ENCODE results near the gene ADH6. TPM values are rescaled to one million over a fixed set of nuclear protein-coding genes. Genes with fewer than 3 reads are reported as not detected.

ADH6 gene
- total and polyA plus RNA-seq, 2 of the 13 experiments (the other 11 are each of a cell fraction or from before 2014, with no cell fraction given), result 39.8 to 73.9 TPM

- in situ Hi-C loops (cut with HindIII; ENCODE audit: extremely low pct_ligation_motif_present, low pct_unique_long_range_greater_than_20kb), result no loop called here
- intact Hi-C loops (cut with micrococcal nuclease; ENCODE audit: unreplicated experiment), result no loop called here
These were observed 16.5 kb downstream of the ADH6 start for GRCh38 chr4:99202536-99202935.

GRCh38 chr4:99202094-99202493, 17.0 kb downstream of the ADH6 start:
- no peak for DNase-seq (ENCODE audit: low spot score)
- POLR2A ChIA-PET, result interaction anchor here (0.8 kb wide), 1 partner anchor 36 kb away, joined by 3 read pairs; no protein-coding TSS in a partner anchor
- TF ChIP-seq FOXA1 (IDR thresholded peaks at IDR 0.05), result no peak
- peak; percentile 39; the same call in 1 of the 2 replicates for TF ChIP-seq FOXA1 (CRISPR knock-in tag; IDR thresholded peaks at IDR 0.05)
- TF ChIP-seq TFE3 (CRISPR knock-in tag; IDR thresholded peaks at IDR 0.05), result no peak
- TF ChIP-seq ZMYM4 (CRISPR knock-in tag; IDR thresholded peaks at IDR 0.05), result 0 out of 2 replicates have a peak, but pooled peaks have one; percentile 33
- no peak for TF ChIP-seq THRA (CRISPR knock-in tag; IDR thresholded peaks at IDR 0.05; ENCODE audit: borderline replicate concordance)
- TF ChIP-seq SOX6 (IDR thresholded peaks at IDR 0.05), result no peak
- TF ChIP-seq SOX6 (CRISPR knock-in tag; IDR thresholded peaks at IDR 0.05), result peak; percentile 30; the same call in 1 of the 2 replicates
- peak; percentile 82; the same call in 1 of the 2 replicates for TF ChIP-seq PRDM15 (CRISPR knock-in tag; IDR thresholded peaks at IDR 0.05)
- no peak for TF ChIP-seq ZNF280B (CRISPR knock-in tag; IDR thresholded peaks at IDR 0.05; ENCODE audit: borderline replicate concordance)

More at GRCh38 chr4:99202536-99202935, 16.5 kb downstream of the ADH6 start:
- Histone ChIP-seq H3K36me3 (replicated peaks in 1 of 2; ENCODE audit: control insufficient read depth in 1 of 2, insufficient read depth in 2 of 2, low read length in 2 of 2) (peaks cover 0 to 22% of the 10 kb centered on the region in 2 experiments; a peak in 4 of 5 replicates), H3K9me3 (ENCODE audit: low read length) (0 out of 2 replicates have a peak, but pooled peaks cover 4% of the 10 kb centered on the region), H3K79me2 (ENCODE audit: insufficient read depth, low read length) (no peaks in the 10 kb centered on the region), H3K27me3 (ENCODE audit: control insufficient read depth in 1 of 2, insufficient read depth in 2 of 2, low read length in 2 of 2) (no peaks in the 10 kb centered on the region), H3K27ac (ENCODE audit: extremely low read length, insufficient read depth, low read length) (peak overlapping the region; percentile 36), H2AFZ (ENCODE audit: low read length) (no peak overlapping the region), H4K20me1 (ENCODE audit: insufficient read depth, low read length) (no peaks in the 10 kb centered on the region), H3K4me2 (ENCODE audit: low read depth, low read length) (no peak overlapping the region), H3K4me3 (replicated peaks in 1 of 3; ENCODE audit: insufficient read depth in 1 of 3, low read depth in 2 of 3, low read length in 3 of 3) (no peak overlapping the region), H3K4me1 (ENCODE audit: insufficient read depth, low read length) (peaks cover 74% of the 10 kb centered on the region), H3K9ac (ENCODE audit: insufficient read depth, low read depth, low read length) (no peak overlapping the region)
- TF ChIP-seq POLR2AphosphoS5 (IDR thresholded peaks at IDR 0.05; ENCODE audit: low read depth, low read length) (peak; percentile 29; the same call in 1 of the 2 replicates), SIN3A (IDR thresholded peaks at IDR 0.05; ENCODE audit: borderline replicate concordance, low read depth, low read length) (no peak)
- ChIA-PET POLR2A (interaction anchor here (0.8 kb wide), 1 partner anchor 36 kb away, joined by 3 read pairs; no protein-coding TSS in a partner anchor), CTCF (ENCODE audit: low intra/inter-chr PET ratio, low total read pairs) (no interaction called here)
- no TSS peak for BruUV-seq (replicated peaks)
- FAIRE-seq, result no peak
- DNase-seq (ENCODE audit: low spot score), result no peak
- WGBS (ENCODE audit: low lambda C conversion rate), result 92% methylated on average over 5 of the region's 5 CpGs
- no peak for ATAC-seq

More at GRCh38 chr4:99202094-99202493, 17.0 kb downstream of the ADH6 start:
- H3K4me1 ChIP-seq (ENCODE audit: insufficient read depth, low read length), result peaks cover 74% of the 10 kb centered on the region
- no peaks in the 10 kb centered on the region for H3K27me3 ChIP-seq (ENCODE audit: control insufficient read depth in 1 of 2, insufficient read depth in 2 of 2, low read length in 2 of 2)
- BruUV-seq (replicated peaks), result no TSS peak
- no peak overlapping the region for H3K4me2 ChIP-seq (ENCODE audit: low read depth, low read length)
- H3K4me3 ChIP-seq (replicated peaks in 1 of 3; ENCODE audit: insufficient read depth in 1 of 3, low read depth in 2 of 3, low read length in 3 of 3), result no peak overlapping the region
- no peak overlapping the region for H3K9ac ChIP-seq (ENCODE audit: insufficient read depth, low read depth, low read length)
- no peaks in the 10 kb centered on the region for H4K20me1 ChIP-seq (ENCODE audit: insufficient read depth, low read length)
- in situ Hi-C loops (cut with HindIII; ENCODE audit: extremely low pct_ligation_motif_present, low pct_unique_long_range_greater_than_20kb), result no loop called here
- 0 out of 2 replicates have a peak, but pooled peaks cover 4% of the 10 kb centered on the region for H3K9me3 ChIP-seq (ENCODE audit: low read length)
- peaks cover 0 to 18% of the 10 kb centered on the region in 2 experiments; a peak in 4 of 5 replicates for H3K36me3 ChIP-seq (replicated peaks in 1 of 2; ENCODE audit: control insufficient read depth in 1 of 2, insufficient read depth in 2 of 2, low read length in 2 of 2)
- ATAC-seq (peak; percentile 60), FAIRE-seq (peak; percentile 32)
- peak overlapping the region; percentile 36 for H3K27ac ChIP-seq (ENCODE audit: extremely low read length, insufficient read depth, low read length)
- H2AFZ ChIP-seq (ENCODE audit: low read length), result no peak overlapping the region
- CTCF ChIA-PET (ENCODE audit: low intra/inter-chr PET ratio, low total read pairs), result no interaction called here
- intact Hi-C loops (cut with micrococcal nuclease; ENCODE audit: unreplicated experiment), result no loop called here
- H3K79me2 ChIP-seq (ENCODE audit: insufficient read depth, low read length), result no peaks in the 10 kb centered on the region

Measured in HepG2 (cell line).